Inflammatory macrophage treated with lipopolysaccharide for 1 hour (primary cell): ENCODE data around the gene PXMP4.
"Not testable (repeated sequence)": the region's sequence is repeated elsewhere in the genome, so short reads cannot be mapped to it uniquely, and the experiment has no call there.

Experiments used
- DNase-seq, 2 donors: peaks; one replicate each; pipeline ENCODE4 v3.0.0-alpha.2; 2020 to 2022

Gene PXMP4

GRCh38 chr20:33719989-33720709, at the start of gene PXMP4:
Gene PXMP4, minus strand, starts transcription at chr20:33720310. Its CDS starts 103 bp downstream, at chr20:33720207.
- DNase-seq: peak; percentile 96 to 97

GRCh38 chr20:33769043-33769442, 48.9 kb upstream of the PXMP4 start:
- DNase-seq: no peak

- no peak for DNase-seq
Observed at GRCh38 chr20:33767777-33768138, 47.6 kb upstream of the PXMP4 start.

GRCh38 chr20:33766686-33767085, 46.6 kb upstream of the PXMP4 start:
- DNase-seq: no peak

- no peak for DNase-seq
Observed at GRCh38 chr20:33765592-33765991, 45.5 kb upstream of the PXMP4 start.

GRCh38 chr20:33765099-33765498, 45.0 kb upstream of the PXMP4 start:
- DNase-seq: no peak

- no peak for DNase-seq
Observed at GRCh38 chr20:33761698-33762250, 41.7 kb upstream of the PXMP4 start.

- no peak for DNase-seq
Observed at GRCh38 chr20:33757458-33757857, 37.3 kb upstream of the PXMP4 start.

GRCh38 chr20:33757046-33757445, 36.9 kb upstream of the PXMP4 start:
- DNase-seq: no peak

- DNase-seq: not testable (repeated sequence)
Observed at GRCh38 chr20:33755936-33756490, 35.9 kb upstream of the PXMP4 start.

- DNase-seq: no peak
Observed at GRCh38 chr20:33753763-33754162, 33.7 kb upstream of the PXMP4 start.

- DNase-seq: no peak
Observed at GRCh38 chr20:33753143-33753542, 33.0 kb upstream of the PXMP4 start.

- DNase-seq: no peak
Observed at GRCh38 chr20:33751775-33752174, 31.7 kb upstream of the PXMP4 start.

GRCh38 chr20:33746325-33746998, 26.4 kb upstream of the PXMP4 start:
- DNase-seq: no peak

- DNase-seq: no peak
Observed at GRCh38 chr20:33744773-33745385, 24.8 kb upstream of the PXMP4 start.

- no peak for DNase-seq
Observed at GRCh38 chr20:33744181-33744580, 24.1 kb upstream of the PXMP4 start.

GRCh38 chr20:33740189-33740588, 20.1 kb upstream of the PXMP4 start:
- no peak for DNase-seq

GRCh38 chr20:33739493-33739892, 19.4 kb upstream of the PXMP4 start:
- no peak for DNase-seq

GRCh38 chr20:33736962-33737361, 16.9 kb upstream of the PXMP4 start:
- no peak for DNase-seq

GRCh38 chr20:33733654-33734576, 13.8 kb upstream of the PXMP4 start:
- DNase-seq: peak; percentile 85 to 92

GRCh38 chr20:33732166-33732970, 12.3 kb upstream of the PXMP4 start:
- peak in 1 of 2 donors; percentile 14 for DNase-seq
